Right lung (tissue), 5 donors: ENCODE data around the gene MTA2. TPM values are rescaled to one million over a fixed set of nuclear protein-coding genes. Genes with fewer than 3 reads are reported as not detected.
A peak's percentile ranks its signal among the peaks of the same experiment; 100 is the strongest.
"Not testable (repeated sequence)": the region's sequence is repeated elsewhere in the genome, so short reads cannot be mapped to it uniquely, and the experiment has no call there.

ENCODE experiments used
- DNase-seq, 2 donors: peaks; one replicate each; pipeline ENCODE4 v3.0.0-alpha.2; 2013
- polyA plus RNA-seq, 5 donors: library from polyadenylated mRNA; unstranded; fragments of 120-200 nt; gene quantifications; one replicate each; pipeline versions ENCODE4 v1.2.1 to v1.2.3, GENCODE V29; 2013; ENCODE audit warnings: inconsistent platforms in 1 of 5, low replicate concordance in 1 of 5; ENCODE audit not compliant: insufficient read length in 5 of 5, insufficient read depth in 1 of 5

The MTA2 gene
- polyA plus RNA-seq, 5 donors, result 88.1 to 103 (median 95.4) TPM

DNA sequence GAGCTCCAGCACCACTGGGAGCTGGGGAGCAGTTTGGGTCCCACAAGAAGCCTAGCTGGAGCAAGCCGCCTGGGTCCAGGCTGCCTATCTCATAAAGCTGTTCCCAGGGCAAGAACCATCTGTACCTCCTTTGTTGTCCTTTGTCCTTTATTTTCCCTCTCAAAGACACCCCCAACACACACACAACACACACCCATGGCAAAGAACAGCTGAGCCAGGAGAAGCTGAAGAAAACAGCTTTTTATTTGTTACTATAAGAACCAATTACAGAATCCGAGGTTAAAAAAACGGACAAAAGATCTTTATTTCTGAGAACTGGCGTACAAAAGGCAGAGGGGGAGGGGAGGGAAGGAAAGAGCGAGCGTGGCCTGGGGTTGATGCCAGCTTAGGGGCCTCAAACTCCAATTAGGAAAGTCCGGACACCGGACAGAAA, 8.7 kb downstream of the MTA2 start:
- DNase-seq, result no peak

DNA sequence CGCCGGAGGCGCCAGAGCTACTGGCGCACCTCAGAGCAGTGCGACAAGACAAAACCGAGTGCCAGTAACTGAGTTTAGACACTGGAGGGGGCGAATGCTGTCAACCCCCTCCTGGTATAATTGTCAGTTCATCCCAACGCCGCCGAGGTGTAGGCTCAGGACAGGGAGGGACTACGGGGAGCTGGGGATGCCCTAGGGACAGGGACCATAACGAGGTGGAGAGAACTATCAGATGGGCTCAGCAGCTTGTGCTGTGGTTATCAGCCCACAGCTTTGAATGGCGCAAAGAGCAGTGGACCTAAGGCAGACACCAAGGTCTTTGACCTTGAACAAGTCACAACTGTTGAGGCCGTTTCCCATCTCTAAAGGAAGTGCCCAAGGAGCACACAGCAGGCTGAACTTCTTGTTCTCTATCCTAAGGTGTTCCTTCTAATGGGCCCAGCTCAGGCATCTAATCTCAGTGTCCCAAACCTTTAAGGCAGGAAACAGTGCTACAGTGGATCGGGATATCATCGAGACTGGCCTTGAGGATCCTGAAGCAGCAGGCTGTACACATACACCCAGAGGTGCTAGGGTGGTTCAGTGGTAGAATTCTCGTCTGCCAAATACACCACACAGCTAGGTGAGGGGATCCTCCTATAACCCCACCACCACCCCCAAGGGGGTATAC, 9.4 kb downstream of the MTA2 start:
- DNase-seq, result no peak

DNA sequence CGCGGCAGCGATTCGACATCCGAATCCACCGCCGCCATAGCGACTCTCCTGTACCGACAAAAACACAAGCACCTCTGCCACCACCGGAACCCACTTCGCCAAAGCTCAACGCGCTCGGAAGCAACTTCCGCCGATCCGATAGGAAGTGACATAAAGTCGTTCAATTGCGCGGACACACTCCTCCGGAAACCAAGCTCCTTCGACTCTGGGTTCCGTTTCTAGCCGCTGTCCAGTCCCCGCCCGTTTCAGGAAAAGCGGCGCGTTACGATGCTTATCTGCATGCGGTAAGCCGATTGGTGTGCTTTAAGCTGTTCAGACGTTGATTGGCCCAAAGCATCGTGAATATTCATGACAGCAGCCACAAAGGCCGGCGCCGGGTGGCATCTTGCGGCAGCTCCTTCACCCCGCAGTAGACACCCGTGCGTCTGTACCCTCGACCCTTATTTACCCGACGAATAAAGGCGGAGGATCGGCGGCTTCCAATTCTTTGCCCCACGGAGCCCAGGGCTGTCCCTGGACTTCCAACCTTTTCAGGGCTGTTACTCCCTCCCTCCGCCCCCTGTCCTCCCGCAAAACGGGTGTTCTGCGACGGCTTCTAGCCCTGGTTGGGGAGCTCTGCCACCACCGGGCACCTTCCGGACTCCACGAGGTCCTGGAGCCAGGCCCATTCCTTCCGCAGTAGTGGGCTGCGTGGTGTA, 10.1 kb downstream of the MTA2 start, which contains the start of gene TUT1:
TSS of gene TUT1 (minus strand) at position 76 of the 698 bp plus-strand sequence. CDS start at position 38, 38 bp downstream.
- DNase-seq, result peak; percentile 96 to 97

DNA sequence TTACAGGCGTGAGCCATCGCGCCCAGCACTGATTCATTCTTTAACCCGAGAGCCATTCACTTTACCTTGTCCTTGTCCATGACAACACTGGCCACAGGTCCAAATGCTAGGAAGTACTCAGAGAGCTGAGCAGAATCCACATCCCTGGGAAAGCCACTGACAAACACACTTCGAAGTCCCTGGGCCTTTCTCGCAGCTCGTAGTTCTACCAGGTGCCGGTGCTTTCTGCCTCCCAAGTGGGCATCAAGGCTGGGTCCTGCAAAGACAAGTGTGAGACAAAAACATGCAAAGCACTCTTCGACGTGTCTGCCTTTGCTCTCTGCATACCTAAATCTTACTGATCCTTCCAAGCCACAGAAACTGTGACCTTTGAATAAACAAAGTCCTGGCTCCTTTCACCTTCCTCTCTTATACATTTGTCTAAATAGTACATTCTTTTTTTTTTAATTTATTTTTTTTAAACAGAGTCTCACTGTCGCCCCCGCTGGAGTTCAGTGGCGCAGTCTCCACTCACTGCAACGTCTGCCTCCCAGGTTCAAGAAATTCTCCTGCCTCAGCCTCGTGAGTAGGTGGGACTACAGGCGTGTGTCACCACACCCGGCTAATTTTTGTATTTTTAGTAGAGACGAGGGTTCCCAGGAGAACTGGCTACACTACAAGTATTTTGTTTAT, 12.6 kb downstream of the MTA2 start:
- no peak for DNase-seq

DNA sequence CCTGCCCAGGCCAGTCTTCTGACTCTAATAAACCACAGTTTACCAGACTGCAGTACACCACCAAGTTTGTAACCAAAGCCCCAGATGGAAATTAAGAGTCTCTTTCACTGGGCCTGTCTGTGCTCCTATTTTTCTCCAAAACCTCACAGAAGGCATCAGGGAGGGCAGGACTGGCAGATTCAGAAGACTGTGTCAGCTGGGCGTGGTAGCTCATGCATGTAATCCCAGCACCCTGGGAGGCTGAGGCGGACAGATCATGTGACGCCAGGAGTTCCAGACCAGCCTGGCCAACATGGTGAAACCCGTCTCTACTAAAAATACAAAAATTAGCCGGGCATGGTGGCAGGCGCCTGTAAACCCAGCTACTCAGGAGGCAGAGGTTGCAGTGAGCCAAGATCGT, 16.3 kb downstream of the MTA2 start:
- DNase-seq, result not testable (repeated sequence)

DNA sequence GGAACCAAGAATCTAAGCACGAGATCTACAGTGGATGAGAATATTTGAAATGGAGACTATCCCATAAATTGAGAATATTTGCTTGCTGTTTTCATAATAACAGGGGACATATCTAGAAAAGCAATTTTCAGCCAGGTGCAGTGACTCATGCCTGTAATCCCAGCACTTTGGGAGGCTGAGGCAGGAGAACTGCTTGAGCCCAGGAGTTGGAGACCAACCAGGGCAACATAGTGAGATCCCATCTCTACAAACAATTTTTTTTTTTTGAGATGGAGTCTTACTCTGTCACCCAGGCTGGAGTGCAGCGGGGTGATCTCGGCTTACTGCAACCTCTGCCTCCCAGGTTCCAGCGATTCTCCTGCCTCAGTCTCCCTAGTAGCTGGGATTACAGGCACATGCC, 19.9 kb downstream of the MTA2 start:
- DNase-seq, result not testable (repeated sequence)

DNA sequence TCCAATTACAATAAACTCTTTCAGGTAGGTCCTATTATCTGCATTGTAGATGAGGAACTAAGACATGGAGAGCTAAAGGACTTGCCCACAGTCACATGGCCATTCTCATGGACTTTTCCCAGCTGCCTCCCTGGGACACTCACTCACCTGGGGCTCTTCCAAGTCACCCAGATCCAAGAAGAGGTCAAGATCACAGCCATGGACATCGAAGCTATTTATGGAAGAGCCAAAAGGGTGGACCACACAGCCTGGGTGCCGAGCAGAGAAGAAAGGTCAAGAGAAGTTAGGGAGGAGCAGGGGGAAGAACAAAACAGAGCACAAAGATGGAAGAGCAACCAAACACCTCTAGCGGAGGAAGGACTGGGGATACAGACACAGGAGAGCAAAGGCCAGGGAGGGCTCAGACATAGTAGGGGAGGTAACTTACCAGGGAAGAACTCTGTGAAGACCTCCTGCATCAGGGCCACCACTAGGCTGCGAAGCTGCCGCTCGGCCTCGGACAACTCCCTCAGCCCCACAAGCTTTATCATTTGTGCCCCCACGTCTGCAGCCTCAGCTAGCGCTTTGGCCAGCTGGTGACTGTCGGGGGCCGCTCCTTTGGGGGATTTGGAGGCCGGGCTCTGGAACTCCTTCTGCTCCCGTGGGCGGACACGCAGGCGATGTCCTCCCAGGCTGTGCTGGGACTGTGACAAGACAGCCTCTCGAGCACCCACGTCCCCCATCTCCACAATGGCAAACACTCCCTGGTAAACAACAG, 20.5 kb downstream of the MTA2 start:
- no peak for DNase-seq

DNA sequence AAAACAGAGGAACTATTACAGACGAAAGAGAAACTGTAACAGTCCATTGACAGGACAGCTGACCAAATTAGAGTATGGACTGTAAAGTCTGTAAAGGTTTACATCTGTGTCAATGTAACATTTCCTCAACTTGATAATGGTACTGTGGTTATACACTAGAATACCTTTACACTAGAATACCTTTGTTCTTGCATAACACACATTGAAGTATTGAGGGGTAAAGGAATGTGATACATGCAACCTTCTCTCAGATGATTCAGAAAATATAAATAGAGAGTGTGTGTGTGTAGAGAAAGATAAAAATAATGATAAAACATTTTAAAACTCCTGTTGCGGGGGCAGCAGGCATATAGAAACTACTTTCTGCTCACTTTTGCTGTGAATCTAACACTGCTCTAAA, 22.4 kb downstream of the MTA2 start:
- DNase-seq, result no peak

DNA sequence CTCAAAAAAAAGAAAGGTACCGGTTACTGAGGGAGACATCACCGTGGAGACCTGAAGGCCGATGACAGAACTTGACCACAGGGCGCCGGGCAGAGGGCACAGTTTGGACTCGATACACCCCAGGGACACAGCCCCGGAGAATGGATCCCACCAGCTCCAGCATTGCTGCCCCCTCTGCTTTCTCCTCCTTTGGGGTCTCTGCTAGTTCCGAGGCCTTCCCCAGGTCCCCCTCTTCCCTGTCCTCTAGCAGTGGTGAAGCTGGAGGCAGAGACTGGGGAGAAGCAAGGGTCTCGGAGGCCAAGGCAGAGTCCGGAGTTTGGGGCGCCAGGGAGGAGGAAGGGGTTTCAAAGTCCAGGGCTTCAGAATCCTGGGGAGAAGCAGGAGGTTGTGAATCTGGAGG, 23.1 kb downstream of the MTA2 start:
- DNase-seq, result no peak

DNA sequence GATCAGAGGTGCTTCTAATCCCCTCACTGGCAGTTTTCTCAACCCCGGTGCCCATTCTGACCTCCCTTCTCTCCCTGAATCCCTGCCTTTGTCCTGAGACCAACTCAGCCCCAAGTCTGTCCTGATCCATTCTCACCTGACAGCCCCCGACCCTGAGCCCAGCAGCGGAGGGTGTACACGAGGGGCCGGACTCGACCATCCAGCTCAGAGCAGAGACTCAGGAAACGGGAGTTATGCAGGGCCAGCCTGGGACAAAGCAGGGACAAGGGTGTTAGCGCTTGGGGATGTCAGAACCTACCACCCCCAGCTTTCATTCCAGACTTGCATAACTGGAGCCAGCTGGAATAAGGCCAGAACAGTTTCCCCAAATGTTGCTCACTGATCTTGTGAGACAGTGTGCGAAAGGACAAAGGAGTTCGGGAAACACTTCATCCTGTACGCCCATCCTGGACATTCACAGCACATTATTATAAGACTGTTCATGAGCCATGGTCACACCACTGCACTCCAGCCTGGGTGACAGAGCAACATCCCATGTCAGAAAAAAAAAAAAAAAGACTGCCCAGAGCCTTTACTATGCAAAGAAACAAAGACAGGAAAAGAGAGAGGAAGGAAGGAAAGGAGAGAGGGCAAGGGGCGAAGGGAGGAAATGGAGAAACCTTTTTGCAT, 24.5 kb downstream of the MTA2 start:
- DNase-seq, result no peak

DNA sequence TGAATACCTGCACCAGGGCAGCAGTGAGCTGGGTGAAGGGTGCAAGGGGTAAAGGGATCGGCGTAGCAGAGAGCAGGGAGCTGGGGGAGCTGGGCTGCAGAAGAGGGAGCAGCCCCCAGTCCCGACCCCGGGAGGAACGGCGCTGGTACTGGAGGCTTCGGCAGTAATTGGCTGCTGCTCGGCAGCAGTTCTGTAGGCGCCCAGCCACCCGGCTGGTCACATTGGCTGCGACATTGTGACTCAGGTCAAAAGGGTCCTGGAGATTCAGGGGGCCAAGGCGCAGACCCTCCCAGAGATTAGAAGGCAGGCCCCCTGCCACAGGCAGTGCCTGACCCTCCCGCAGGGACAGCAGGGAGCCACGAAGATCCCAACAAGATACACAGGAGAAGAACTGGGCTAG, 25.8 kb downstream of the MTA2 start:
- DNase-seq, result no peak

DNA sequence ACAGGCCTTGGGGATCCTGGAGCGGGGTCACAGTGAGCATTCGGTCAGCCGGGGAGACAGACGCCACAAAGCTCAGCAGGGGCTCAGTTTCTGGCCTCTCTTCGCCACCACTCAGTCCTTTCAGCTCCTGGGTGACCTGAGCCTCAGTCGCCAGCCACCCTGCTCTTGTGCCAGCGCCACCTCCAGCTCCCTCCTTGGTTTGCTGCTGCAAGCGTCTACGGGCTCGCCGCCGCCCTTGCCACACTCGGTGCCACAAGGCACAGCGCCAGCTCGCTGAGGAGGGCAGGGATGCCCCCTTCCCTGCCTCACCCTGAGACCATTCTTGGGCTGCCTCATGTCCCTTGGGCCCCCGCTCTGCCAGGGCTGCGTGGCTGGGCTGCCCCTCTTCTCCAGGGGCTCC, 26.5 kb downstream of the MTA2 start:
- no peak for DNase-seq

DNA sequence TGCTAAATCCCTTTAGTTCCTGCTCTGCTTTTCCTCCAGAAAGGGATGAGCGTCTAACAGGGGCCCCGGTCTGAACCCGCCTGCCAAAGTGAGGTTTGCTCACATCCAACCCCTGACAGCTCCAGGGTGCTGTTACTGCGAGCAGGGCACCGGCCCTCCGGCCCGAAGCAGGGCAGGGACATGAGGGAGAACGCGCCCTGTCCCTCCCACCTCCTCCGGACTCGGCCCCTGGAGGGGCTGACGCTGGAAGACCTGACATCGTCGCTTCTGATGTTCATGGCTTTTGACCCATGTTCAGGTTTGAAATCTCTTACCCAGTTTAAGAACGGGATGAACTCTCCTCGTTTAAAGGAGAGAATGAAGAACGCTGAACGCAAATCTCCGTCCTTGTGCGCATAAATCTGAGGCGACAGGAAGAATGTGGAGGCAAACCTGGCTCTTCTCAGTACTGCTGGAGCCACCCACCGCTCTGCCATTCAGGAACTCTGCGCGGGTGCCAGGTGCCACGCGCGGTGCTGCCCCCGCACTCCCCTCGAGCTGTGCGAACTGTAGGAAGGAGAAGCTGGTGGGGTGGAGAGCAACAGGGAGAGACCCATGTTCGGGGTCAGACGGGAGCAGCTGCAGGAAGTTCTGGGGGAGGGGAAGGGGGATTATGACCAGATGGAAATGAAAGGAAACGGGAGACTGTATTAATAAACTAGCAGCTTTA, 27.1 kb downstream of the MTA2 start:
- DNase-seq, result no peak

DNA sequence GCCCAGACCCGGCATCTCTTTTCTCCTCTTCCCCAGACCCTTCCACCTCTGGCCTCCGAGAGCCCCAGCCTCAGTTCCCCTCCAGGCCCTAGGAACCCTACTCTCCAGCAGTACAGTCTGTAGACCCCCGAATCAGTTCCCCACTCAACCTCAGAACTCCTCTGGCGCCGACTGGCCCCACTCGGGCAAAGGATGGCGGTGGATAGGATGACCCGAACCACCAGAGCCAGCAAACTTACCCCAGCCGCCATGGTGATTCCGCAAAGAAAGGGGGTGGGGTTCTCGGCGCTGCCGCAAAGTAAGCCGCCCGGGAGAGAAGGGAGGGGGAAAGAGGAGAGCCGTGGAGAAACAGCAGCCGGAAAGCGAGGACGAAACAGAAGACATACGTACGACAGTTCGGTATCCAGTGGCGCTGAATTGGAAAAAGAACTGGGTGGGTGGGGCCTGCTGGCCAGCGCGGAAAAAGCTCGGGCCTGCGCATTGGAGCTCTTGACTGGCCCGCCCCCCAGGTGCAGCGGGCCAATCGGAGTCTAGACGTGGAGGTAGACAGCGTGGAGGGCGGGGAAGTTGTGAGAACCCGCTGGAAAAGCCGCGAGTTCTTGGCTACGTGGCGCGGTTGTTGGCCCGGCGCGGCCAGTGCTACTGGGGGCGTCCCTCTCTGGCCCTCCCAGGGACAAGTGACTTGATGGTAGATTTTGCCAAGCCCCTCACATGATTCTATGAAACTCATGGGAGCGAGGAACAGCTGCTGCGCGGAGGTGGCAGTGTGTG, 27.9 kb downstream of the MTA2 start, which contains the start of gene EEF1G:
TSS of gene EEF1G (minus strand) at position 300 of the 771 bp plus-strand sequence. CDS start at position 251, 49 bp downstream.
- peak; percentile 99 to 100 for DNase-seq

DNA sequence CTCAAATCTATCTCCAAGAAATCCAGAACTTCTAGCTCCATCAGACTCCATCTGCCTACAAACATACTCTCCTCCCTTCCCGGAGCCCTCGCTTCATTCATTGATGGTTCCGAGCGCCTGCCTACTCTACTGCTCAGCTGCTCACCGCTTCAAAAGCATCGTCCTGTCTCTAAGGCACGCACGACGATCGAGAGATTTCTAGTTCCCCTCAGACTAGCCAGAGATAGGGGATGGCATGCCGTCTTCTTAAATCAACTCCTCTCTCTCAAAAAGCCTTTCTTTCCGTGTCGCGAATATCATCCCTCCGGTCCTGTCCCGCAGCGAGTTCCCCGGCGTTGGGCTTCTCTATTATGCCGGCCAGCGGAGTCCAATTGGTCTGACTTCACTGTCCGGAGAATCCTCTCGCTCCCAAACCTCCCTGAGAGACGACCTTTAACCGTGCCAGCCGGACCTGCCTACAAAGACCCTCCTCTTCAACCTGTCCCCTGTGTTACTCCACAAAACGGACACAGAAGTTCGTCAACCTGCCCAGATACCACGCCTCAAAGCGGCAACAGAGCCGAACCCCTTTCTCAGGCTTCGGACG, 28.6 kb downstream of the MTA2 start:
- no peak for DNase-seq

DNA sequence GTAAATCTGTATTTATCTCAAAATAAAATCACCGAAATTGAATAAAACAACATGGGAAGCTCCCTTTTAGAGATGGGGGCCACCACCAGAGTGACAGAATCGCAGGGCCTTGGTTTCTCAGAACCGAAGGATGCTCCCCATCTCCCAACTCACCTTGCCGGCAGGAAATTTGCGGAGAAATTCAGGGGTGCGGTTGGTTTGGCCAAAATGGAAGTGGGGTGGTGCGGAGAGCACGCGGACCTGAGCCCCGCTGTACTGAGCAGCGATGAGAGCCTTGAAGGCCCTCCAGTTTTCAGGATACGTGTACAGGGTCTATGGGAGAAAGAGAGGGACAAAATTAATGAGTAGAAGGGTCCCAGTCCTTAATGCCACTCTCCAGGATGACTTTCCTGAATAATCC, 29.2 kb downstream of the MTA2 start:
- DNase-seq, result no peak

DNA sequence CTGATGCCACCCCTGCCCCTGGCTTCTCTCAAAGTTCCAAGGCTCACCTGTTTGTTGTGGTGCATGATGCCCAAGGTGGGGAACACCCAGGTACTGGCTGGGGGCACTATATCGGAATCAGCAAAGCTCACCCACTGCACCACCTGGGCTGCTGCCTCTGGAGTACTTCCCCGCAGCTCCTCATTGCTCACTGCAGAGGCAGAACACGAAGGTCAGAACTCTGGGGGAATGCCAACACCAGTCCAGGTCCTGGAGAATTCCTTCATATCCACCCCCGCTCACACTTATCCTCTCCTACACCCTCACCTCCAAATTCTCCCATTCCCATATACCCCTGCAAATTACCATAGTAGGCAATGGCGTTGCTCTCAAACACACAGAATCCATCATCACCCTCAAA, 30.2 kb downstream of the MTA2 start:
- not testable (repeated sequence) for DNase-seq

DNA sequence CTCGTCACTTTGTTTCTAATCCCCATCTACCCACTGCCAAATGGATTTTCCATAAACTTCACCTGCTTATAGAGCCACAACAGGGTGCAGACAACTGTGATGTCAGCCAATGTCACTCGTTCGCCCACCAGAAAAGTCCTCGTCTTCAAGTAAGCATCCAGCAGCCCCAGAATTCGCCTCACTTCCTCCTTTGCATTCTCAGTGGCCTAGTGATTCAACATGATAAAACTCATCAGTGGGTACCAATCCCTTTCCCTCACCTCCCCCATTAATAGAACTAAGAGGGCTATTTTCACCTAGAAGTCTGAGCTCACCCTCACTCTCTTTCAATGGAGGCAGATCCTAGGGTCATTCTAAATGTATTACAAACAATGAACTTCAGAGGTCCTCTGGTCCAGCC, 30.8 kb downstream of the MTA2 start:
- DNase-seq, result not testable (repeated sequence)

DNA sequence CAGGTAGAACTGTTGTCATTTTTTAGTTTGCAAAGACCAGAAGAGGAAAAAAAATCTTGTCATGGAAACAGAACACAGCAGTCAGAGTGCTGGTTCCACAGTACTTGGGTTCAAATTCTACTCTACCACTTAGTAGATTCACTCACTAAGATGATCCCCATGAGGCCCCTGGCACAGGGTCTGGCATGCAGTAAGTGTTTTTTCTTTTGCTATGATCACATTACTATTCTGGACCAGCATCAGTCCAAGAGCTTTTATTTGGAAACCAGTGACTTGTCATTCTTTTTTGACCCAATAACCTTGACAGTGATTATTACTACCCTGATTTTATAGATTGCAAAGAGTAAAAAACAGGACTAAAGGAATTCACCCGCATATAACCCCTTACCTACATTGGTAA, 32.1 kb downstream of the MTA2 start:
- DNase-seq, result no peak
